HUDEP-2 (cell line): ENCODE measurements around the gene REST.
"Not testable (repeated sequence)": the region's sequence is repeated elsewhere in the genome, so short reads cannot be mapped to it uniquely, and the experiment has no call there.

Experiments used
- DNase-seq, 76 experiments: peaks; one replicate each; lab custom pipeline; 2025; ENCODE audit not compliant: unreplicated experiment in 76 of 76; lab: John Stamatoyannopoulos, UW

The REST gene, protein sequence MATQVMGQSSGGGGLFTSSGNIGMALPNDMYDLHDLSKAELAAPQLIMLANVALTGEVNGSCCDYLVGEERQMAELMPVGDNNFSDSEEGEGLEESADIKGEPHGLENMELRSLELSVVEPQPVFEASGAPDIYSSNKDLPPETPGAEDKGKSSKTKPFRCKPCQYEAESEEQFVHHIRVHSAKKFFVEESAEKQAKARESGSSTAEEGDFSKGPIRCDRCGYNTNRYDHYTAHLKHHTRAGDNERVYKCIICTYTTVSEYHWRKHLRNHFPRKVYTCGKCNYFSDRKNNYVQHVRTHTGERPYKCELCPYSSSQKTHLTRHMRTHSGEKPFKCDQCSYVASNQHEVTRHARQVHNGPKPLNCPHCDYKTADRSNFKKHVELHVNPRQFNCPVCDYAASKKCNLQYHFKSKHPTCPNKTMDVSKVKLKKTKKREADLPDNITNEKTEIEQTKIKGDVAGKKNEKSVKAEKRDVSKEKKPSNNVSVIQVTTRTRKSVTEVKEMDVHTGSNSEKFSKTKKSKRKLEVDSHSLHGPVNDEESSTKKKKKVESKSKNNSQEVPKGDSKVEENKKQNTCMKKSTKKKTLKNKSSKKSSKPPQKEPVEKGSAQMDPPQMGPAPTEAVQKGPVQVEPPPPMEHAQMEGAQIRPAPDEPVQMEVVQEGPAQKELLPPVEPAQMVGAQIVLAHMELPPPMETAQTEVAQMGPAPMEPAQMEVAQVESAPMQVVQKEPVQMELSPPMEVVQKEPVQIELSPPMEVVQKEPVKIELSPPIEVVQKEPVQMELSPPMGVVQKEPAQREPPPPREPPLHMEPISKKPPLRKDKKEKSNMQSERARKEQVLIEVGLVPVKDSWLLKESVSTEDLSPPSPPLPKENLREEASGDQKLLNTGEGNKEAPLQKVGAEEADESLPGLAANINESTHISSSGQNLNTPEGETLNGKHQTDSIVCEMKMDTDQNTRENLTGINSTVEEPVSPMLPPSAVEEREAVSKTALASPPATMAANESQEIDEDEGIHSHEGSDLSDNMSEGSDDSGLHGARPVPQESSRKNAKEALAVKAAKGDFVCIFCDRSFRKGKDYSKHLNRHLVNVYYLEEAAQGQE

DNA sequence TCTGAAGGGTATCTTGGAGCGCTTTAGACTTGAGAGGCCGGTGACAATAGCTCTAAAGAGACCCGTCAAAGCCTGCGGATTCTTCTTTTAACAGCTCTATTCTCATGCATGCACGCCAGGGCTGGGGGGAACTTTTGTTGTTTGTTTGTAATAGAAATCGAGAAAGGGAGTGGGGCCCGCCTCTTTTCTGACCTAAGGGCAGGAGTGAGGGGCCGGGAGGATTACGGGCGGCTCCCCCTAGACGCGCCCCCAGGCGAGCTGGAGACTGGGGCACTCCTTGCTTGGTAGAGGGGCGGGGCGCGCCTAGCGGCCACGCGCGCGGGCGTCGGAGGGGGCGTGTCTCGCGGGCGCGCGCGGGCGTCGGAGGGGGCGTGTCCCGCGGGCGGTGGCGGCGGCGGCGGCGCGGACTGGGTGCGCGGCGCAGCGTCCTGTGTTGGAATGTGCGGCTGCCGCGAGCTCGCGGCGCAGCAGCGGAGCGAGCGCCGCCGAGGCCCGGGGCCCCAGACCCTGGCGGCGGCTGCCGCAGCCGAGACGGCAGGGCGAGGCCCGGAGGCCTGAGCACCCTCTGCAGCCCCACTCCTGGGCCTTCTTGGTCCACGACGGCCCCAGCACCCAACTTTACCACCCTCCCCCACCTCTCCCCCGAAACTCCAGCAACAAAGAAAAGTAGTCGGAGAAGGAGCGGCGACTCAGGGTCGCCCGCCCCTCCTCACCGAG is at the start of gene REST:
Gene REST (plus strand): TSS at position 412 of the 717 bp plus-strand sequence. CDS start 2,739 bp downstream, outside the sequence.
- peak in 68 of 76 experiments; percentile 4 to 75 (median 50) for DNase-seq

GRCh38 chr4:56859841-56860240 is 47.9 kb upstream of the REST start:
- no peak for DNase-seq

DNA sequence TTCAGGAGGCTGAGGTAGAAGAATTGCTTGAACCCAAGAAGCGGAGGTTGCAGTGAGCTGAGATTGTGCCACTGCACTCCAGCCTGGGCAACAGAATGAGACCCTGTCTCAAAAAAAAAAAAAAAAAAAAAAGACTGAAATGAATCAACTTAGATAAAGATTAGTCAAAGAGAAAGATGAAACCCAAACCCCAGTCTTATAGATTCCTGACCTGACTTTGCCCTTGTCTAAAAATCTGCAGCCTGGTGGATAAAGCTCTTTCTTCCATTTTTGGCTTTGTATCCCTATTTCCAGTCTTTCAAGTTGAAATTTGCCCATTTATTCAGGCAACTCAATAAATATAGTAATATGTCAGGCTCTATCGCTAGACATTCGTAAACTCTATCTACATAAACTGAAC is 46.9 kb upstream of the REST start:
- no peak for DNase-seq

DNA sequence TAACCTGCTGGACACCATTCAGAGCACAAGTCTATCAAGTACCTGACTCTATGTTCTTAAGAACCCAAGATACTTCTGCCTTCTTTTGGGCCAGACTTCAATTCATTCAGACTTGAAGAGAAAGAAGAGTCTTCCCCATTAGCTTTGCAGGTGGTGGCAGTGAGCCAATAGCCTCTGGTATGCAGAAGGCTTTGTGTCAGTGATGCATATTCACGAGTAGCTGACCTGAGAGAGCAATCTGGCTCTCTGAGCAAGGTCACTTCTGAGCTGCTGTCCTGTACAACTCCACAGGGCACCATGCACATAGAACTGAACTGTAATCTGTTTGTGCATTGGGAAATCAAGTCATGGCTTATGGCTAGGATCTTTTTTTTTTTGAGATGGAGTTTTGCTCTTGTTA is 46.3 kb upstream of the REST start:
- peak in 1 of 76 experiments; percentile 0 for DNase-seq

GRCh38 chr4:56863441-56864139 is 44.1 kb upstream of the REST start:
- DNase-seq = no peak

GRCh38 chr4:56870946-56871345 is 36.8 kb upstream of the REST start:
- DNase-seq = no peak

GRCh38 chr4:56871371-56871866 is 36.3 kb upstream of the REST start:
- DNase-seq = no peak

DNA sequence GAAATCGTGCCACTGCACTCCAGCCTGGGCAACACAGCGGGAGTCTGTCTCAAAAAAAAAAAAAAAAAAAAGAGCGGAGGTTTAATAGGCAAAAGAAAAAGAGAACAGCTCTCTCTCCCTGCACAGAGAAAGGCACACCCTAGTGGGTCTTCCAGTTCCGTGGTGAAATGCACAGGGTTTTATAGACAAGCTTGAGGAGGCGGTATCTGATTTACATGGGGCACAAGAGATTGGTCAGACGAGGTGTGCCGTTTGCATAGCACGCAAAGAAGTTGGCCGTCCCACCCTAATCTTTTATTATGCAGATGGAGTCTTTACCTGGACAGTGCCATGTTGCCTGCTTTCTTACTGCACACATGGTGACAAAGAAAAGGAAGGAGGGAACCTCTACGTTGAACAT is 33.5 kb upstream of the REST start:
- DNase-seq = no peak

DNA sequence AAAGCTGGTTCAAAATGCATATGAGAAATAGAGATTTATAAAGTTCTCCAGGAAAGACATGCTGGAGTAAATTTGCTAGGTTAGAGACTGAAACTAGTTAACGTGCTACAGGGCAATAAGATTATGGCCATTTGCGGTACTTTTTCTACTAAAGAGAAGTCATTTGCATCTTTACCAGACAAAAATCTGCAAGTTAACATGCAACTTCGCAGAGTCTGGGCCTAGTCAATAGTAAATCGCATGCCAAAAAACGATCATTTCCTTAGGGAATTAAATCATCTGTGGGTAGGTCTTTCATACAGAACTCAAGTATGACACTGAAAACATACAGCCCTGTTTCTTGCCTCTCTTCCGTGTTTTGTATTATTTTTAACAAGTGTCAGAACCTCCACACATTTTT is 32.8 kb upstream of the REST start:
- no peak for DNase-seq

- DNase-seq = no peak
Observed at GRCh38 chr4:56876264-56876663, 31.4 kb upstream of the REST start.

DNA sequence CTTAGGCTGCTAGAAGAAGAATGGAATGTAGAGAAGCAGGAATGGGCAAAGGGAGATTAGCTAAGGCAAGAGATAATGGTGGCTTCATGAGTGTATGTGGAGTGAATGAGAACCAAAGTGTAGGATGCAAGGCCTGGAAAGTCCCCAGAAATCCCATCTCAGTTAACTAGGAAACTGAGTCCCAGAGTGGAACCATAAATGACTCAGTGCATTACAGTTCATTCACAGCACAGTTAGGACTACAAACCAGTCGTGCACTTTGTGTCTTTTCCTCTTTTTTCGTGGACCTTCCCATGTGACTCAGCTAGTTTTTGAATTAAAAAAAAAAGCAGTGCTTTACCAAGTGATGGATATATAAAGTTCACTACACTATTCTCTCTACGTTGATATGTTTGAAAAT is 27.7 kb upstream of the REST start:
- DNase-seq = no peak

DNA sequence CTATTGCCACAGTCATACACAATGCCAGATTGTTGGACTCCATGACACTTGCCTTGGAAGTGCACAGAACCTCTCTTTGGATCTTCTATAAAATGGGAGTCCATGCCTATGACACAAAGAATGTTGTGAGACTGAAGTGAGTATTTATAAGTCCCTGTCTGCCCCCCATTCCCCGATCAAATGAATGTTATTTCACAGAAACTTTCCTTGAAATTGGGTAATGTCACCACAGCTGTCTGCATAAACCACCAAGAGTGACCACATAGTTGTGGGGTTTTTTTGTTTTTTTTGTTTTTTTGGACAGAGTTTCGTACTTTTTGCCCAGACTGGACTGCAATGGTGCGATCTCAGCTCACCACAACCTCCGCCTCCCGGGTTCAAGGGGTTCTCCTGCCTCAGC is 27.1 kb upstream of the REST start:
- DNase-seq = no peak

GRCh38 chr4:56884511-56884910 is 23.2 kb upstream of the REST start:
- DNase-seq = not testable (repeated sequence)

- DNase-seq = no peak
Observed at GRCh38 chr4:56892691-56893090, 15.0 kb upstream of the REST start.

DNA sequence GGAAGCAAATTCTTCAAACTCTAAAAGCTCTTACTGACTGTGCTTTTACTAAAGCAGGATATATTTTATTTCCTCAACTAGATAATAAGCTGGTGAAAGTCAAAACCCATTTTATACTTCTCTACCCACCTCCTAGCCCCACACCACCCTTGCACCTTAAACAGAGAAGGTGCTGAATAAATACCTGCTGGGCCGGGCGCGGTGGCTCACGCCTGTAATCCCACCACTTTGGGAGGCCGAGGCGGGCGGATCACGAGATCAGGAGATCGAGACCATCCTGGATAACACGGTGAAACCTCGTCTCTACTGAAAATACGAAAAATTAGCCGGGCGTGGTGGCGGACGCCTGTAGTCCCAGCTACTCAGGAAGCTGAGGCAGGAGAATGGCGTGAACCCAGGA is 9.9 kb upstream of the REST start:
- DNase-seq = not testable (repeated sequence)

DNA sequence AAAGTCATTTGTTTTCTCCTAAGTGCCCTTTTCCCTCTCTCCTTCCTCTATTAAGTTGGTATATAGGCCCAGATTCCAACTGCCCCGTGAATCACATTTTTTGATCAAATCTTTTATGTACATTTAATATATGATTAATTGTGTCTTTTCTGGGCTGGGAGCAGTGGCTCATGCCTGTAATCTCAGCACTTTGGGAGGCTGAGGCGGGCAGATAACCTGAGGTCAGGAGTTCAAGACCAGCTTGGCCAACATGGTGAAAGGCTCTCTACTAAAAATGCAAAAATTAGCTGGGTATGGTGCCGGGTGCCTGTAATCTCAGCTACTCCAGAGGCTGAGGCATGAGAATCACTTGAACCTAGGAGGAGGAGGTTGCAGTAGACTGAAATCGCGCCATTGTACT is 7.5 kb upstream of the REST start:
- DNase-seq = not testable (repeated sequence)

GRCh38 chr4:56902703-56903102 is 5.0 kb upstream of the REST start:
- no peak for DNase-seq

- DNase-seq = no peak
Observed at GRCh38 chr4:56905796-56906195, 1.9 kb upstream of the REST start.

GRCh38 chr4:56906489-56907393 is 959 bp upstream of the REST start:
- no peak for DNase-seq
